Measurements from ENCODE around the gene PSAT1.

Gene PSAT1

GRCh38 chr9:78370991-78371390, 74.1 kb downstream of the PSAT1 start:
- no peak for DNase-seq

GRCh38 chr9:78371981-78372380, 75.1 kb downstream of the PSAT1 start:
- no peak for DNase-seq
